HUES6 (cell line): ENCODE measurements around the gene TMPRSS9.

Source experiments
- H3K27ac ChIP-seq: 2 replicates; pipeline ENCODE4 v1.7.0; 2013; ENCODE audit warnings: low read depth, mild to moderate bottlenecking, low read length, inconsistent platforms
- H3K27me3 ChIP-seq: 2 replicates; pipeline ENCODE4 v1.6.1; 2013; ENCODE audit warnings: low read length; ENCODE audit not compliant: control insufficient read depth, insufficient read depth
- H3K36me3 ChIP-seq: 2 replicates; pipeline ENCODE4 v1.6.1; 2013; ENCODE audit warnings: low read length; ENCODE audit not compliant: control insufficient read depth, insufficient read depth
- H3K4me1 ChIP-seq: 2 replicates; pipeline ENCODE4 v1.6.1; 2013; ENCODE audit warnings: low read length; ENCODE audit not compliant: control insufficient read depth, insufficient read depth
- H3K4me3 ChIP-seq: 2 replicates; pipeline ENCODE4 v1.5.1; 2013; ENCODE audit warnings: low read depth, low read length
- H3K9ac ChIP-seq: one replicate; pipeline ENCODE4 v1.6.1; 2013; ENCODE audit warnings: mild to moderate bottlenecking, low read length
- H3K9me3 ChIP-seq: 2 replicates; pipeline ENCODE4 v1.6.1; 2013; ENCODE audit warnings: low read depth, low read length; ENCODE audit not compliant: control insufficient read depth, insufficient read depth

Gene TMPRSS9

GRCh38 chr19:2425622-2426581, 65.8 kb downstream of the TMPRSS9 start:
- Histone ChIP-seq H3K9ac (peak overlapping the region; percentile 97), H3K4me3 (peak overlapping the region; percentile 94), H3K9me3 (no peaks in the 10 kb centered on the region), H3K27me3 (no peaks in the 10 kb centered on the region), H3K36me3 (peaks cover 30% of the 10 kb centered on the region), H3K27ac (no peak overlapping the region), H3K4me1 (peaks cover 26% of the 10 kb centered on the region)

DNA sequence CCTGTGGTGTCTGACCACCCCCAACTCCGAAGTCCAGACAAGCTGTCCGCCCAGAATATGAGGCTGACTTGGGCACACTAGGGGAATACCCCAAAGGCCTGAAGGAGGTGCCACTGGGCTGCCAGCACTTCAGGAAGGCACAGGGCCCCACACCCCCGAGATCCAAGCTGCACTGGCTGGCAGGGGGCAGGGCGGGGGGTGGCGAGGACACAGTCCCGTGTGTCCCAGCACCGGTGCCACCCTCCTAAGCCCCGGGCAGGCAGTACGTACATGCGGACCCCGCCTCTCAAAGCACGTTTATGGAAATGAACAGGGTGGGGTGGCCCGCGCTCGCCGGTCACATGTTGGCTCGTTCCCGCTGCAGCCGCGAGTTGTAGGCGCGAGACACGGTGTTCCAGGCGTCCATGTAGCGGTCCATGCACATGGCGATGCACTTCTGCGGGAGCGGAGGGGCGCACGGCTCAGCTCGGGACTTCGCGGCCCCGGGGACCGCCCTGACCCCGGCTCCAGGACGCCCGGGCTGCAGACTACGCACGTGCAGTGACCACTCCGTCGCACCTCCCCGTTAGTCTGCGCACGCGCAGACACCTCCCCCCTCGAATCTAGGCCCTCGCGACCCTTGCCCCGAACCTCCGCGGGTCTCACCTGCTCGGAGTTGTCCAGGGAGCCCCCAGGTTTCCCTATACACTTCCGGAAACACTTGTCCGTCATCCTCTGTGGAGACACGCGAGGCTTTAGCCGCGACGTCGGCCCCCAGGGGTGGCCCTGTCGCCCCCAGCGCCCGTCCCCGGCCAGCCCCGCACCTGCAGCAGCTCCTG, 66.8 kb downstream of the TMPRSS9 start:
- Histone ChIP-seq H3K9me3 (no peaks in the 10 kb centered on the region), H3K27me3 (no peaks in the 10 kb centered on the region), H3K27ac (peak overlapping the region; percentile 100)

GRCh38 chr19:2427429-2428320, 67.6 kb downstream of the TMPRSS9 start, which contains the start of gene TIMM13:
TSS of gene TIMM13 (minus strand) at chr19:2427586. CDS start at chr19:2427533, 53 bp downstream.
- Histone ChIP-seq H3K4me1 (peaks cover 26% of the 10 kb centered on the region), H3K36me3 (peaks cover 47% of the 10 kb centered on the region), H3K4me3 (peak within 1 kb of the TSS; percentile 94), H3K27ac (peak within 1 kb of the TSS; percentile 100), H3K9ac (peak within 1 kb of the TSS; percentile 97), H3K27me3 (no peaks in the 10 kb centered on the region), H3K9me3 (no peaks in the 10 kb centered on the region)

More for the DNA sequence above, 66.8 kb downstream of the TMPRSS9 start:
- Histone ChIP-seq H3K9ac (peak overlapping the region; percentile 97), H3K36me3 (peaks cover 39% of the 10 kb centered on the region), H3K4me1 (peaks cover 26% of the 10 kb centered on the region), H3K4me3 (peak overlapping the region; percentile 94)

GRCh38 chr19:2428321-2428690, 68.2 kb downstream of the TMPRSS9 start:
- peaks cover 47% of the 10 kb centered on the region for H3K36me3 ChIP-seq
- no peaks in the 10 kb centered on the region for H3K27me3 ChIP-seq
- H3K9me3 ChIP-seq = no peaks in the 10 kb centered on the region
- peak overlapping the region; percentile 100 for H3K27ac ChIP-seq
- peak overlapping the region; percentile 97 for H3K9ac ChIP-seq
- peaks cover 26% of the 10 kb centered on the region for H3K4me1 ChIP-seq
- H3K4me3 ChIP-seq = peak overlapping the region; percentile 94

DNA sequence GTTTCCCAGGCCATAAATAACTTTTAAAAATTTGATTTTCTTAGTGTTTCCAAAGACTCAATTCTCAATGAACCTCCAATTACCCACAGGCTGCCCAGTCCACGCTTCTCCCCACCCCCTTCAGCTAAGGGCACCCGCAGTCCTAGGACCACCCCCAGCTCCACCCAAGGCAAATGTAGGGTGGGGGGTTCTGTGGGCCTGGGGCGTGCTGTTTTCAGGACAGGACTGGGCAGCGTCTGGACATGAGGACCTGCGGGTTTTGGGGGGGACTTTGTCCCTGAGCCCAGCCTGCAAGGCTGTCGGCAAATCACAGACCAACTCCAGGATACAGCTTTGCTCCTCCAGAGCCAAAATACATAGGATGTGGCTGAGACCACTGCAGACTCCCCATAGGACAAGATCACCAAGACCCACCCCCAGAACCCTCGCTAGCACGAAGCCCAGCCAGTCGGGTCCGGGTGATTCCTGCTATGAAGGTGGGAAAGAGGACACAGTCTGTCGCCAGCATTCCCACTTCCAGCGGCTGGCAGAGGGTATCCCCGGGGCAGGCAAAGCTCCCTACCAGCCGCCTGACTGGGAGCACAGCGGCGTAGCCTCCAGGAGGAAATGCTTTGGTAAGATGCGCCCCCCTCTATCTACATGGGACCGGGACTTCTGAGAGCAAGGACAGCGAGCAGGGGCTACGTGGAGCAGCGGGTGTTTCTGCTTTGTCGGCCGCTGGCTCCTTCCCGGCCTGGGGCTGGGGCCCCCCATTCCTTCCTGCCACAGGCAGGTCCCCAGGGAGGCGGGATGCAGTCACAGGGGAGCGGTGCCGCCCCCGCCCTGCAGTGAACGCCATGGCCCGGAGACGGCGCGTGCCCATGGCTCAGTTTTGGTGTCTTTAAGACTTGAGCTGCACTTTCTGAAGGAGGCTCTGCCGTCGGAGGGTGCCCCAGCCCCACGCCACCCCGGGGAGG, 69.0 kb downstream of the TMPRSS9 start:
- H3K9ac ChIP-seq = no peak overlapping the region
- H3K27ac ChIP-seq = peak overlapping the region; percentile 100; the same call in 1 of the 2 replicates
- peaks cover 46% of the 10 kb centered on the region for H3K36me3 ChIP-seq
- H3K27me3 ChIP-seq = no peaks in the 10 kb centered on the region
- no peak overlapping the region for H3K4me3 ChIP-seq
- H3K9me3 ChIP-seq = no peaks in the 10 kb centered on the region
- peaks cover 26% of the 10 kb centered on the region for H3K4me1 ChIP-seq

- Histone ChIP-seq H3K4me1 (peaks cover 26% of the 10 kb centered on the region), H3K9me3 (no peaks in the 10 kb centered on the region), H3K27ac (no peak overlapping the region), H3K9ac (no peak overlapping the region), H3K36me3 (peaks cover 55% of the 10 kb centered on the region), H3K27me3 (no peaks in the 10 kb centered on the region), H3K4me3 (no peak overlapping the region)
Observed at GRCh38 chr19:2429917-2430535, 70.0 kb downstream of the TMPRSS9 start.

DNA sequence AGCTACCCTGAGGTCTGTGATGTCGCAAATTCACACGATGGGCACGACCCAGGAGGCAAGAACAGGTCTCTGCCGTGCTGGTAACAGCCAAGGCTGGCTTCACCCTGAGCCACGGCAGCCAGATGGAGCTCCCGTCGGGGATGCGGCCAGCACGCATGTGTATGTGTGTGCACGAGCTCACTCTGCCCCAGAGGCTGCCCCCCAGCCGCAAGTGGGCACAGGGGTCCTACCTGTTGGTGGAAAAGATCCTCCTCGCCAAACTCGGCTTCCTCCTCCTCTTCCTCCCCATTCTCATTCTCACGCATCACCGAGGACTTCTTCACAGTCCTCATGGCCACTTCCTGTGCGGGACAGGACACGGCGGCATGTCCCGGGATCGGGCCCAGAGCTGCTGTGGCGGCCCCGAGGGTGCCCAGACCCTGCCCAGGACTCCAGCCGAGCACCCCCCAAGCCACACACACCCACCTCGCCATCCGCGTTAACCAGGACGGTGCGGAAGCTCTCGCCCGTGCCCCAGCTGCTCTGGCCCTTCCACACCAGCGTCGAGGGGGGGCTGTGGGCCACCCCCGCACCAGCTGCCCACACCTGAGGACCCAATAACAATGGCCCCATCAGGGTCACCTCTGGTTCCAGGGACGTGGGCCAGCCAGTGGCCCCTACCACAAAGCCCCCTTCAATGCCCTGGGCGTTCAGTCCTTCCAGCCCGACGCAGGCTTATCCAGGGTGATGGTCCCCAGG, 71.4 kb downstream of the TMPRSS9 start:
- Histone ChIP-seq H3K4me3 (no peak overlapping the region), H3K9me3 (no peaks in the 10 kb centered on the region), H3K4me1 (peaks cover 14% of the 10 kb centered on the region), H3K9ac (no peak overlapping the region), H3K27ac (no peak overlapping the region), H3K36me3 (peaks cover 57% of the 10 kb centered on the region), H3K27me3 (no peaks in the 10 kb centered on the region)

DNA sequence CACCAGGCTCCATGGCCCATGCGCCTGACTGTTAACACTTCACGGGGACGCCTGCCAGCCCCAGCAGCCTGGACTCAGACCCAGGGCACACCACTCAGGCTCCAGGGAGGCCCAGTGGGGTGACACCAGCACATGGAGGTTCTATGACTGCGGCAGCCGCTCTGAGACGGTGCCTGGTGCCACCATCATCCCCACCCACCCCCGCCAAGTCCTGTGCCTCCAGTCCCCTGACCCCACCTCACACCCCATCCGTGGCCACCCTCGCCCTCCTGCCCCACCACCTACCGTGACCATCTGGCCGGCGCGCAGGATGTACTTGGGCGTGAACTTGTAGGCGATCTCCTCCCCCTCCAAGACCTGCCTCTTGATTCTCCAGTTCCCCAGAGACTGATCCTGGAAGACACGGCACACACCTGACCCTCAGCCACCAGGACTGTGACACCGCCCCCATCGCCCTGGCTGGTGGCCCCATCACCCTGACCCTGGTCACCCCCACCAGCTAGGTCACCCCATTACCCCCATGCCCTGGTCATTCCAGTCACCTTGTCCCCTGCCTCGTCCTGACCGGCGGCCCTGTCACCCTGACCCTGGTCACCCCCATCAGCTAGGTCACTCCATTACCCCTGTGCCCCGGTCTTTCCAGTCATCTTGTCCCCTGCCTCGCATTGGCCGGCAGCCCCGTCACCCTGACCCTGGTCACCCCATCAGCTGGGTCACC, 72.2 kb downstream of the TMPRSS9 start:
- Histone ChIP-seq H3K9me3 (no peaks in the 10 kb centered on the region), H3K27ac (no peak overlapping the region), H3K4me1 (peaks cover 11% of the 10 kb centered on the region), H3K27me3 (no peaks in the 10 kb centered on the region), H3K4me3 (no peak overlapping the region), H3K9ac (no peak overlapping the region), H3K36me3 (peaks cover 61% of the 10 kb centered on the region)
